Heart right ventricle (tissue), 16 donors: ENCODE data around the gene CDKAL1. TPM values are rescaled to one million over a fixed set of nuclear protein-coding genes. Genes with fewer than 3 reads are reported as not detected.

Source experiments
- ATAC-seq, 8 donors: fragments of 200-7000 bp; cut with Tn5 transposase; one replicate each; pipeline ENCODE4 v1.9.1; 2020; ENCODE audit warnings: mild to moderate bottlenecking in 8 of 8, moderate library complexity in 8 of 8, moderate number of reproducible peaks in 1 of 8
- DNase-seq, 2 donors: peaks; one replicate each; pipeline ENCODE4 v3.0.0-alpha.2; 2020
- H3K27ac ChIP-seq, 10 donors: fragments of 200-600 bp; sonication (generic) in 2 of 10; one replicate each; pipeline versions ENCODE4 v1.5.0 to v1.8.0; 2020 to 2022; ENCODE audit warnings: mild to moderate bottlenecking in 3 of 10
- H3K27me3 ChIP-seq, 7 donors: fragments of 200-600 bp; one replicate each; pipeline ENCODE4 v1.8.0; 2021 to 2022; ENCODE audit warnings: mild to moderate bottlenecking in 2 of 7
- H3K36me3 ChIP-seq, 9 donors: fragments of 200-600 bp; sonication (generic) in 1 of 9; one replicate each; pipeline versions ENCODE4 v1.5.0 to v1.8.0; 2020 to 2022; ENCODE audit warnings: mild to moderate bottlenecking in 2 of 9
- H3K4me1 ChIP-seq, 9 donors: fragments of 200-600 bp; sonication (generic) in 1 of 9; one replicate each; pipeline versions ENCODE4 v1.5.0 to v1.8.0; 2020 to 2022; ENCODE audit warnings: mild to moderate bottlenecking in 4 of 9
- H3K4me3 ChIP-seq, 10 donors: fragments of 200-600 bp; sonication (generic) in 2 of 10; one replicate each; pipeline versions ENCODE4 v1.5.0 to v1.8.0; 2020 to 2022; ENCODE audit warnings: mild to moderate bottlenecking in 7 of 10, moderate library complexity in 2 of 10
- H3K9me3 ChIP-seq, 11 donors: fragments of 200-600 bp in 10 of 11; sonication (generic) in 2 of 11; one replicate each; pipeline versions ENCODE4 v1.5.0 to v1.8.0; 2013 to 2022; ENCODE audit warnings: mild to moderate bottlenecking in 2 of 11, control low read depth in 1 of 11, moderate library complexity in 1 of 11
- WGBS, 2 donors: extraction: QIAGEN DNeasy Blood & Tissue Kit; methylation state at CpG; one replicate each; pipeline ENCODE4 v1.1.7; 2013; ENCODE audit warnings: inconsistent platforms in 1 of 2; 5-methylcytosine and 5-hydroxymethylcytosine counted together
- intact Hi-C, 10 donors: fragments of 100-400 bp; cut with DNase I; formaldehyde crosslinking; loops; one replicate each; pipeline versions ENCODE4 v1.11.1 to v1.14.2; 2022
- polyA plus RNA-seq, 2 donors: library from polyadenylated mRNA; stranded (reverse); fragments of 200-250 nt; gene quantifications; one replicate each; pipeline ENCODE4 v1.2.3, GENCODE V29; 2013
- total RNA-seq, 10 donors: library from RNA; stranded (reverse); fragmentation: NEBNext Ultra II Directional in 3 of 10; extraction: Animal tissue kit (Norgen Biotek cat#: 25700) in 3 of 10; gene quantifications; one replicate each; pipeline versions ENCODE4 v1.2.1 to v1.2.4, GENCODE V29; 2021 to 2023
- TF ChIP-seq, protein P1 (sequence below), 9 donors: fragments of 200-600 bp; sonication (generic) in 2 of 9; IDR thresholded peaks; one replicate each; pipeline versions ENCODE4 v1.5.0 to v1.8.0; 2021 to 2022; ENCODE audit warnings: antibody characterized with exemption in 9 of 9, mild to moderate bottlenecking in 5 of 9, moderate library complexity in 1 of 9
- donor health status: Arrhythmogenic right ventricular cardiomyopathy.
- donor health status: ischemic (EF 13 %, LVEDD 7.1; RV severe dilation, severe dysfunction).
- donor health status: healthy with polysubstance abuse.
- donor health status: DM: no; HTN: yes; CAD: no.
- donor health status: DM: no; HTN: no; CAD: no.
- donor health status: ischemic (EF 25% LVEDD 6.9; RV normal size, moderate dysfunction).
- donor health status: ischemic (EF 25% LVEDD 5.7; RV mildly dilated, moderate dysfunction).
- donor health status: healthy.
- donor health status: DM: yes; HTN: yes; CAD: no.
- donor health status: Ischemic cardiomyopathy.
- donor health status: ischemic (EF 35%, LVEDD 5.7; RV mildly dilated, moderate dysfunction).
- donor health status: nonischemic (EF 11% LVEDD 7.7; RV severe dilation, severe dysfunction).
- donor health status: DM: yes; HTN: yes; CAD: no.
- donor health status: PGD.
- donor health status: ischemic (EF 29% LVEDD 5.4; RV normal size, mild dysfunction).
- donor health status: nonischemic (EF 23%, LVEDD 6.1; RV moderate dilation, normal function).

The CDKAL1 gene
- total and polyA plus RNA-seq, 12 donors: 3.2 to 14.0 (median 10.6) TPM

DNA sequence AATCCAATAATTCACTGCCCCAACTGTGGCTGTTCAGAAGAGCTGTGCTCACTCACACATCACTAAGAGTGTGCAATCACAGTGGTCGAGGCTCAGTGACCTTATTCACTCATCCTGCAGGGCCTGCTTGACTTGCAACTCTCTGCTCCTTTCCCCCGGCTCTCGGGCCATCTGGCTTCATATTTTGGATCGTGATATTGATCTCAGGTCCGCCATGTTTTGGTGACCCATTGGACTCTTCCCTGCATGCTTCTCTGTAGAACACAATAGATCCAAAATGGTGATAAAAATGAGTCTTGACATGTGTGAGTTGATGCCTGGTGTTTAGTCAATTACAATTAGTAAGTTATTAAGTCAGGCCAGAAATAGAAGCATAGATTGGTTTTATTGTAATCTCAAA is 745.4 kb downstream of the CDKAL1 start:
- Histone ChIP-seq H3K27me3 (no peaks in the 10 kb centered on the region), H3K4me1 (peaks cover 0 to 12% (median 6%) of the 10 kb centered on the region in 9 donors), H3K36me3 (no peaks in the 10 kb centered on the region), H3K27ac (no peak overlapping the region), H3K9me3 (no peaks in the 10 kb centered on the region), H3K4me3 (no peak overlapping the region)
- WGBS, 2 donors: 95 to 97% methylated on average over 5 of the region's 5 CpGs
- intact Hi-C loops: no loop called here
- ATAC-seq: no peak
- TF ChIP-seq, protein P1, sequence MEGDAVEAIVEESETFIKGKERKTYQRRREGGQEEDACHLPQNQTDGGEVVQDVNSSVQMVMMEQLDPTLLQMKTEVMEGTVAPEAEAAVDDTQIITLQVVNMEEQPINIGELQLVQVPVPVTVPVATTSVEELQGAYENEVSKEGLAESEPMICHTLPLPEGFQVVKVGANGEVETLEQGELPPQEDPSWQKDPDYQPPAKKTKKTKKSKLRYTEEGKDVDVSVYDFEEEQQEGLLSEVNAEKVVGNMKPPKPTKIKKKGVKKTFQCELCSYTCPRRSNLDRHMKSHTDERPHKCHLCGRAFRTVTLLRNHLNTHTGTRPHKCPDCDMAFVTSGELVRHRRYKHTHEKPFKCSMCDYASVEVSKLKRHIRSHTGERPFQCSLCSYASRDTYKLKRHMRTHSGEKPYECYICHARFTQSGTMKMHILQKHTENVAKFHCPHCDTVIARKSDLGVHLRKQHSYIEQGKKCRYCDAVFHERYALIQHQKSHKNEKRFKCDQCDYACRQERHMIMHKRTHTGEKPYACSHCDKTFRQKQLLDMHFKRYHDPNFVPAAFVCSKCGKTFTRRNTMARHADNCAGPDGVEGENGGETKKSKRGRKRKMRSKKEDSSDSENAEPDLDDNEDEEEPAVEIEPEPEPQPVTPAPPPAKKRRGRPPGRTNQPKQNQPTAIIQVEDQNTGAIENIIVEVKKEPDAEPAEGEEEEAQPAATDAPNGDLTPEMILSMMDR (IDR thresholded peaks at IDR 0.05): no peak
- no peak for DNase-seq

- Histone ChIP-seq H3K4me3 (no peak overlapping the region), H3K9me3 (no peaks in the 10 kb centered on the region), H3K27me3 (no peaks in the 10 kb centered on the region), H3K4me1 (peaks cover 0 to 12% (median 6%) of the 10 kb centered on the region in 9 donors), H3K36me3 (no peaks in the 10 kb centered on the region), H3K27ac (no peak overlapping the region)
- DNase-seq (no peak), ATAC-seq (no peak)
- TF ChIP-seq, protein P1 (IDR thresholded peaks at IDR 0.05): no peak
- intact Hi-C loops: no loop called here
- WGBS, 2 donors: 60 to 75% methylated on average over 2 of the region's 2 CpGs
Measured at GRCh38 chr6:21281366-21281765, 747.1 kb downstream of the CDKAL1 start.

Other genes starting within 250 kb of the CDKAL1 start
- gene E2F3, start 132.6 kb upstream of the CDKAL1 start, total RNA-seq: 10 to 100 TPM in 2 of 10 donors, 1 to 10 TPM in 8; 6.1 to 11.9 (median 8.1) TPM
- gene E2F3, start 132.6 kb upstream of the CDKAL1 start, polyA plus RNA-seq: 1 to 10 TPM; 2.5 to 4.3 TPM